Erythroblast (primary cell): Measurements from ENCODE around the gene IL12RB1.

ENCODE experiments used
- GATA1 ChIP-seq: IDR thresholded peaks from 2 replicates; pipeline ENCODE4 v1.6.1; 2011; ENCODE audit warnings: low read depth, mild to moderate bottlenecking, control low read depth, low read length, moderate library complexity
- POLR2A ChIP-seq: IDR thresholded peaks from 2 replicates; pipeline ENCODE4 v1.6.1; 2011; ENCODE audit warnings: mild to moderate bottlenecking, low read length

DNA sequence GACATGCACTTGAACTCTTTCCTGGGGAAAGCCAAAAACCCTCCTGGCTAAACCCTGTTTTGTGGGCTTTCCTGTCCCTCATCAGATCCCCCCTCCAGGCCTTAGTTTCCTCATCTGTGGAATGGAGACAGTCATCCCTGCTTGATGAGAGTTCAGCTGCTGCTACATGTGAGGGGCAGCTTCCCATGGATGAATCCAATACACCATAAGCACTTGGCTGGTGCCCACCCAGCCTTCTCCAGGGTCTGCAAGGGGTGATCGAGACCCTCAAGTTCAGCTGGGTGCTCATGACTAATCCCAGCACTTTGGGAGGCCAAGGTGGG is 21.6 kb downstream of the IL12RB1 start:
- no peak for TF ChIP-seq POLR2A
- TF ChIP-seq GATA1: no peak
